ENCODE measurements around the gene MYO18B.

The MYO18B gene

DNA sequence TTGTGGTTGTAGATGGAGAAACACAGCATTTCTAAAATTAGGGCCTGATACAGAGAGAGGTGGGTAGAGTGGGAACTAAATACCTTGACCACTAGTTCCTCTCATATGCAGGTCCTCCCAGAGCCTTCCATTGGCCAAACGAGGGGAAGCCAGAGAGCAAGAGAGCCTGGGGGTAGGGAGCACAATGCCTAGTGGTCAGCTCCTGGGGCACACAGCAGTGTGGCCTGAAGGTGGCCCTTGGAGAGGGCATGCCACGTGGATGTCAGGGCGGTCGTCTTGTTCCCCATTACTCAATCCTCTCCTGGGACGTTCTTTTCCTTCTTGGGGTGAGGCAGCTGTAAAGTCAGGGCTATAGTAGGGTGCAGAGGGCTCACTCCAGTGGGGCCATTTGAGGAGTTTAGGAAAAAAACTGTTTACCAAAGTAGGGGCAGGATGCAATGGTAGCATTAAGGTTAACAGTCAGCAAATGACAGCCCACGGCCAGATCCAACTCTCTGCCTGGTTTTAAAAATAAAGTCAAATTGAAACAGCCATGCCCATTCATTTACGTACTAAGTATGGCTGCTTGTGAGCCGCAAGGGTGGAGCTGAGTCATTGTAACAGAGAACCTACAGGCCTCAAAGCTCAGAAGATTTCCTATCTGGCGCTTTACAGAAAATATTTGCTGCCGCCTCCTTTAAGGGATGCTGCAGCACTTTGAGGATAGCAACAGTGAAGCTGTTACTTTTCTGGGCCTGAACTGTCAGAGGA, 7.6 kb downstream of the MYO18B start:
- no peak for DNase-seq

DNA sequence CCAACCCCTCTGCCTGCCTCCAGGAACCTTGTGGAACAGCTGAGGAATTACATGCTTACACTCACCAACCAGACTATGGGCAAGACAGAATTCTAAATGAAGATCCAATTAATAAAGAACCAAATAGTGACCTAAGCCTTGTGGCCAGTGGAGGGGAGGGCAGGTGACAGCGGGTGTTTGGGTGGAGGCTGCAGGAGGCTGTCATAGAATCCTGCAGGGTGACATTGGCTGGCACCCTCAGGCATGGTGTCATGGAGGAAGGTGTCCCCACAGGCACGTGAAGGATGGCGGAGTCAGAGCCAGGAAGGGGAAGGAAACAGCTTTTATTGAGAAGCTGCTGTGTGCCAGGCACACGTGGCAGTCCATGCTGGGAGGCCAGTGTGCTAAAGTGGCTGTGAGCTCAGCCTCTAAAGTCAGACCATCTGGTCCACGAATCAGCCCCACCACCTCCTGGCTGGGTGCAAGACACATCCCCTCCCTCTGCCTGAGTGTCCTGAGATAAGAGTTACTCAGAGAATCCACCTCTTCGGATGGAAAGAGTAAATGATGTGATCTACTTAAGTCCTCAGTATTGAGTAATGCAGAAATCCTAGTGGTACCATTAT, 8.7 kb downstream of the MYO18B start:
- no peak for DNase-seq

DNA sequence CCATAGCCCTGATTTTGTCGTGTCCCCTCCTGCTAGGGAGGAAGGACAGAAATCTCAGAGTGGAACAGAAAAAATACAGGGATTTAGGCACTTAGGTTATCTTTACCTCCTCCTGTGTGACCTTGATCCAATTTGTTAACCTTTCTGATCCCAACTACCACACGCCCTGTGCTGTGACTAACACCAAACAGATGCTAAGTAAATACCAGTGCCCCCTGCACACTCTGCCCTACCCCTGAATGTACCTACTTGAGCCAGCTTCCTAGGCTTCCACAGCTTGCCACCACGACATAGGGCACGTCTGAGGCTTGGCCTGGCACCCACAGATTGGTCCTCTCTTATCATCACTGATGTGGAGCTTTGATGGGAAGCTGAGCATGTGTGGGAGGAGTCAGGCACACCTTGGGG, 9.2 kb downstream of the MYO18B start:
- no peak for DNase-seq

DNA sequence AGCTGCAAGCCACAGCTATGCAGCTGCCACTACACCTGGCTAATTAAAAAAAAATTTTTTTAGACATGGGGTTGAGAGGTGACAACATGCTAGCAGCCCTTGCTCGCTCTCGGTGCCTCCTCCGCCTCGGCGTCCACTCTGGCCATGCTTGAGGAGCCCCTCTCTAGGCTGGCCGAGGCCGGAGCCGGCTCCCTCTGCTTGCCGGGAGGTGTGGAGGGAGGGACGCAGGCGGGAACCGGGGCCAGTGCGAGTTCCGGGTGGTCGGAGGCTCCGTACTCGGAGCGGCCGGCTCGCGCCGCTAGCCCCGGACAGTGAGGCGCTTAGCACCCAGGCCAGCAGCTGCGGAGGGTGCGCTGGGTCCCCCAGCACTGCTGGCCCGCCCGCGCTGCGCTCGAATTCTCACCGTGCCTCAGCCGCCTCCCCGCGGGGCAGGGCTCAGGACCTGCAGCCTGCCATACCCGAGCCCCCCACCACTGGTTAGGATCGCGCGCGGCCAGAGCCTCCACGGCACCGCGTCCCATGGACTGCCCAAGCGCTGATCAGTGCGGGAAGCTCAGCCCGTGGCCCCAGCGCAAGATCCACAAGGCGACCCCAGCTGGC, 10.7 kb downstream of the MYO18B start:
- no peak for DNase-seq

DNA sequence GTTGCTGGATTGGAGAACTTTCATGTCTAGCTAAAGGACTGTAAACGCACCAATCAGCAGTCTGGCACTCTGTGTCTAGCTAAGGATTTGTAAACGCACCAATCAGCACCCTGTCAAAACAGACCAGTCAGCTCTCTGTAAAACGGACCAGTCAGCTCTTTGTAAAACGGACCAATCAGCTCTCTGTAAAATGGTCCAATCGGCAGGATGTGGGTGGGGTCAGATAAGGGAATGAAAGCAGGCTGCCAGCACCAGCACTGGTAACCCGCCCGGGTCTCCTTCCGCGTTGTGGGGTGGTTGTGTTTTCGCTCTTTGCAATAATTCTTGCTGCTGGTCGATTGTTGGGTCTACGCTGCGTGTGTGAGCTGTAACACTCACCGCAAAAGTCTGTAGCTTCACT, 11.3 kb downstream of the MYO18B start:
- no peak for DNase-seq

DNA sequence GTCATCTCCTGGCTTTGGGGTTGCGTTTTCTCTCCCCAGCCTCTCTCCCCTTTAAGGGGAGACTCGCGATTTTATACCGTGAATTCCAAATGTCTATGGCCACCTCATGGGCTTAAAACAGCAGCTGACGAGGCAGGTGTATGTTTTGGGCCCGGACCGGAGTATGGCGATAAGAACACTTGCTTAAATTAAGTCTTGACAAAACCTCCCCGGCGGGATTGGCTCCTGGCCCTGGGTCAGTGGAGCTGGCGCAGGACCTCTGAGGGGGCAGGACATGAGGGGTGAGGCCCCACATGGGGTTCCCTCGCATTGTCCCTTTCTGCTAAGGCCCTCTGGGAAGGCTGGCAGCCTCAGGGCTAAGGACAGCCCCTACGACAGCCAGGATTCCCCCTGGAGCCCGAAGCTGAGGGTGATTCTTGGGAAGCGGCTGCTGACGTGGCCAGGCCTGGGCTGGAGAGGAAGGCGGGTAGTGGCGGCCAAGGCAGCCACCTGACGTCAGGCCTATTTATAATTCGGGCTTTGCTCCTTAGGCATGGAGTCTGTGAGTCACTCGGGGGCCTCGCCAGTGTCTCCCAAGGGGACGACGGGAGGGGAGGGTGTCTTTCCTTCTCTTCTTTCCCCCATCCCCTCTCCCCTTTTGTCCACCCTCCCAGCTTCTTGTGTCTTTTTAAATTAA, 12.7 kb downstream of the MYO18B start:
- peak; percentile 72 for DNase-seq

DNA sequence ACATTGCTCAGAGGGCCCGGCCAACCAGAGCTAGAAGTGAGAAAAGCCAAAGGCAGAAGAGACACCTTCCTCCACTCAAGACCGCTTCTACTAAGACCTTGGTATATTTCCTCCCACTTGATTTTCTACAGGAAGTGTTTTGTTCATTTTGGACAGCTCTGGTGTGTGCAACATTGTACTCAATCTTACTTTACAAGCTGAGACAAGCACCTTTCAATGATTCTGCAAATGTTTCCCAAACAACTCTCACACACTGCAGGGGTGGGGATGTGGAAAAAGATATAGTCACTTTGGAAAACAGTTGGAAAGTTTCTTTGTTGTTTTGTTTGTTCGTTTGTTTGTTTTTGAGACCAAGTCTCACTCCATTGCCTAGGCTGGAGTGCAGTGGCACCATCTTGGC, 15.7 kb downstream of the MYO18B start:
- DNase-seq = no peak

DNA sequence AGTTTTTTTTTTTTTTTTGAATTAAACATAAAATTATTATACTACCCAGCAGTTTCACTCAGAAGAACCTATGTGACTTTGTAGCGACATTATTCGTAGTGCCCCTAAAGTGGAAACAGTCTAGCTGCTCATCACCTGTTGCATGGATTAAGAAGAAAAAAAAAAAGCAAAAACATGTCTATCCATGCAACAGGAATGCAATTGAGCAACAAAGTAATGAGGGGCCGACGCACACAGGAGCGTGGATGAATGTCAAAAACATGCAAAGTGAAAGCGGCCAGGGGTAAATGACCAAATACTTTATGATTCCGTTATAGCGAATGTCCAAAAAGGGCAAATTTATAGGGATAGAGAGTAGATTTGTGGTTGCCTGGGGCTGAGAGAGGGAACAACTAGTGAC, 16.3 kb downstream of the MYO18B start:
- no peak for DNase-seq

DNA sequence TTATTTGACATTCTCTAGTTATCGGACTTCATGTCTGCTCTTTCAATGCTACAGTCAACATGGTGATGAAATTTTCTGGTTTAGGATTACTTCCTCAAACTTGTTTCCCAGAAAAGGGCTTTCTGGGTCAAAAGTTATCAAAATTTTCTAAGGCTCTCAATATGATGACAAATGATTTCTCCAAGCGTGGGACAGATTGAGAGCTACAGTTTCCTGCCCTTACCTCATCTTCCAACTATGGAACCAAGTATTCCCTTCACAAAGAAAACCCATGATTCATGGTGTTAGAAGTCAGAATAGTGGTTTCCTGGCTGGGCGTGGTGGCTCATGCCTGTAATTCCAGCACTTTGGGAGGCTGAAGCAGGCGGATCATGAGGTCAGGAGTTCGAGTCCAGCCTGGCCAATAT, 17.8 kb downstream of the MYO18B start:
- DNase-seq = peak; percentile 62

DNA sequence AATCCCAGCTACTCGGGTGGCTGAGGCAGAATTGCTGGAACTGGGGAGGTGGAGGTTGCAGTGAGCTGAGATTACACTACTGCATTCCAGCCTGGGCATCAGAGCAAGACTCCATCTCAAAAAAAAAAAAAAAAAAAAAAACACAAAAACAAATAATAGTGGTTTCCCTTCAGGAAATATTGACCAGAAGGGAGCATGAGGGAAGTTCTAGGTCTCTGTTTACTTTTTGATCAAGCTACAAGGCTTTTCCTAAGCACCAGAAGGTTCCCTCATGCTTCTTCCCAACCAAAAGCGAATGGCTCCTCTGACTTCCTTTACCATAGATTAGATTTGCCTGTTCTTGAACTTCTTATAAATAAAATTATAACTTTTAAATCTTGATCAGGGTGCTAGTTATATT, 18.3 kb downstream of the MYO18B start:
- no peak for DNase-seq

DNA sequence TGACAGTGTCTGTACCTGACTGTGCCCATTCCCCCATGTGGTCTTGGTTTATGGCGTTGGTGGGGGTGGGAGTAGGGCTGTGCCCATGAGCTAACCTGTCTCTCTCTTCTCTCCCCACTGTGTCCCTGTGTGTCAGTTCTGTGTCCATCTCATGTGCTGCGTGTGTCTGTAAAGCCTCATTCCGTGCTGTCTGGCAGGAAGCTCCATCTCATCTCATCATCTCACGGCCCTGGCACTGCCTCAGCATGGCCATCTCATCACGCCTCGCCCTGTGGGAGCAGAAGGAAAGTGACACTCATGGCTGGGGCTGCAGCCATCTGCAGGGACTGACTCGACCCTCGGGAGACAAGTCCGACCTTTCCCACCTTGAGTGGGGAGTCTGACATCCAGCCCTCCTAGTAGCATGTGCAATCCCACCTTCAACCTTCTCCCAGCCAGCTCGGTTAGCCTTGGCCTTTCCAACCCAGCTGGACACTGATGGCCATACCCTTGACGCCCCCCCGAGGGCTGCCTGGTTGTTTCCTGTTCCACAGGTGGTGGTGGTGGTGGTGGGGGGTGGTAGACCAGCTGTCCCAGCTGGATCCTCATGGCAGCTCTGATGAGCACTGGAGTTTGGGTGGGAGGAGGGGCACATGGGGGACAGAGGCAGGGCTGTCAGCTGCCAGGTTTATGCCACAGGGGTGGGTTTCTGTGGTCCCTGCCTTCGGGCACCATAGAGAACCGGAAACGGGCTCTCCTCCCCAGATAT, 19.0 kb downstream of the MYO18B start:
- no peak for DNase-seq

DNA sequence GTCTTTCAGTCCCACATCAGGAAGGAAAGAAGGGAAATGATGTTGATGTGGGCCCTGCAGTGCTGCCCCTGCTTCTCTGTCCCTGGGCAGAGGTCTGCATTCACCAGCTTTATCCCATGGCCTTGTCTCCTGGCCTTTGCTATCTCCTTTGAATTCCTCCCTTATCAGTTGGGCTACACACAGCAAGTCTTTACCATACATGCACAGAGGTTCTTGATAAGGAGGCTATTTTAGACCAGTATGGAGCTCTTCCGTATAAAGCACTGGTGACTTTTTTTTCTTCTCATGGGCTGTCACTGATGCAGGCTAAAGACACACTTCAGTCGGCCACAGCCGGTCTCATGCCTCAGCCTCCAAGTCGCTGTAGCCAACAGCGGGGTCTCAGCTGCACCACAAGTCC, 20.2 kb downstream of the MYO18B start:
- DNase-seq = no peak

DNA sequence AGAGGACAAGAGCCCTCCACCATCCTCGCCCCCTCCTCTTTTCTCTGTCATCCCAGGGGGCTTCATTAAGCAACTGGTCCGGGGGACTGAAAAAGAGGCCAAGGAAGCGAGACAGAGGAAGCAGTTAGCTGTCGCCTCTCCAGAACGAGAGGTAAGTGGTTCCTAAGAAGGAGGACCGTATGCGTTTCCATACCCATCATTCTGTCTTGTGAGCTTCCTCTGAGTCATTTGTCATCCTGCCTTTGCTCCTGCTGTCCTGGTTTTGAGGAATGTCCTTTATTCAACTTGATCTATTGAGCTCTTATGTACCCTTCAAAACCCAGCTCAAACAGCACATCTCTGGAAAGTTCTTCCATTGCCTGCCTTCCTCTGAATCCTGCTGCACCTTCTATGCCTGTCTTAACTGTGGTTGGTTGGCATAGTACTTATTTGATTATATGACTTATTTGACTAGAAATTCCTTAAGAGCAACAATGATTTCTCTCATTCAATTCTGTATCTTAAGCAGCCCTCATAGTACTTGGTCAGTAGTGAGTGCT, 21.3 kb downstream of the MYO18B start:
- DNase-seq = no peak

DNA sequence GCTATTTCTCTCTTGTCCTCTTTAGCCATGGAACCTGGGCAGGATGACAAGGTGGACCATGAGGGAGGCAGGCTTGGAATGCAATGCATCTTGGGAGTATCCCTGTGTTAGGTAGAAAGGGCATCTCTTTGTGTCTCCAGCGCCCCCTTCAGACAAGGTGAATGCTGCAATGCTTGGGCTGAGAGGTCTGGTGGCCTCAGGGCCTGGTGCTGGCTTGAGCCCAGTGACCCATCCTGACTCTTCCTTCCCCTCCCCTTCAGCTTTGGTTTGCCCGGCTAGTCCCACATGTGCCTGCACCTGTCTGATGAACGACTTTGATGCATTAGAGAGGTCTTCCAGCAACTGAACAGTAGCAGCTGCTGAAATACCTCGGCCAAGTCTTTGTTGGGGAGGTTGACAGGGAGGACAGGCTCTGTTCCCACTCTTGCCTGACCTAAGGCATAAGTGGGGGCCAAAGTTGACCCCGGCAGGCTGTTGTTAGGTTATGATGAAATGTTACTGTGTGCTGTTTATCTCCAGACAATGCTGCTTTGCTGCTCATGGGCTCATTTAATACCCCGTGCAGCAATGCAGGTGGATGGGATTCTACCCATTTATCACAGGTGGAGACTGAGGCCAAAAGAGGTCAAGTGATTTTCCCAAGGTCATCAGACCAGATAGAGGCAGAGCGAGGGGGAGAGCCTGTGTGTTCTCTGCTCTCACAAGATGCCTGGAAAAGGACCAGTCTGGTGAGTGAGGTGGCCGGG, 22.5 kb downstream of the MYO18B start:
- DNase-seq = no peak

DNA sequence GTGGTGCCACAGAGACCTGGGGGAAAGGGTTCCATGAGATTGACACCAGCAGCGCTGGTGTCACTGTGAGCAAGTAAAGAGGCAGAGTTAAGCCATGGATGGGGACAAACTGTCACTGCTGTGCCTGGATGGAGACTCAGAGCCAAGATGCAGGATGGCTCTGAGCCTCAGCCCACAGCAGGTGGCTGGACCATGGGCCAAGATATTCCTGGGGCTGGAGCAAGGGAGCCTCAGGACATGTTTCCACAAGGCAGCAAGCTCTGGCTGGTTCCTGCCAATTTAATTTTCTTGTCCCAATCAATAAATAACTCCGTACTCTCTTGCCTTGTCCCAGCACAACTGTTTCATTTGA, 23.0 kb downstream of the MYO18B start:
- no peak for DNase-seq

DNA sequence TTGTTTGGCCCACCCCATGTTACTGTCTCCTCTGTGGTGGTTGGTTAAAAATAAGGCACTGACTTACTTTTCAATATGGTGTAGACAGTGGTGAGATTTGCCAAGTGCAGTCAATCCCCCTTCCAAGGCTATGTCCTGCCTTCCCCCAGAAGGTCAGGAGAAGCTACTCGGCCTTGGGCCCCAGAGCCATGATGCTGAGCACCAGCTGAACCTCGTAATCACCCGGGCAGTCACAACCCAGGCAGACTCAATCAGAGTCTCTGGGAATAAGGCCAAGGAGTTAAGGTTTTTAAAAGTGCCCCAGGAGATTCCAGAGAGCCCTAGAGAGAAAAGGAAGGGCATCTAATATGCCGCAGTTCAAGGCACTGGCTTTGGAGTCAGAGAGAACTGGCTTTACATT, 23.8 kb downstream of the MYO18B start:
- DNase-seq = no peak

DNA sequence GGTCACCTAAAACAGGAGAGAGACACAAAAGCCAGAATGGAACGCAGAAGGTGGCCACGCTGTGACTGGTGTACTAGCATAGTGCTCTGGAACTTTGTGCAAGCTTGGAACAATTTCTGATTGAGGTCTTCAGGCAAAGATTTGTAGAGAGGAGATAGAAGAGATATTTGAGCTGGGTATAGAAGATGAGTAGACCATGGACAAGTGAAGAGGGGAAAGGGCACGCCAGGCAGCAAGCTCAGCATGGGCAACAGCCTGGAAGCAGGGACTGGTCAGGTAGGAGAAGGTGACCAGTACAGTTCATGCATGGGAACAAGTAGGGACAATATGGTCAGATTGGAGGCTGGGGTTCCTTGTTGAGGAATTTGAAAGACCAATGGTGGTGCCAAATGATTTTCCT, 24.4 kb downstream of the MYO18B start:
- DNase-seq = no peak

DNA sequence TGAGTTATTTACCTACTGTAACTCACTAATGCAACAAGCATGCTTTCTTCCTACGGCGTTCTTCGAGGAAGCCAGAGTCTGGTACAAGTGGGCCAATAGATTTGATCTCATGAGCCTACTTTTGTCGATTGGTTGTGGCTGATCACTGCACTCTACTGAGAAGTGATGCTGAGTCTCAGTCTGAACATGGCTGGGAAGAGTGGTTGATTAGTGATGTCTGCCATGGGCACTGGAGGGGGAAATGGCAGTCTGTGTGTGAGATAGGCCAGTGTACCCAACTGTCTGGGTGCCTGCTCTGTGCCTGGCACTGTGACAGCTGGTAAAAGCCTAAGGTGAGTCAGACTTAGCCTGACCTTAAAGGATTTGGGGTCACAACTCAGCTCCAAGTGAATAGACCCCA, 28.3 kb downstream of the MYO18B start:
- DNase-seq = no peak

DNA sequence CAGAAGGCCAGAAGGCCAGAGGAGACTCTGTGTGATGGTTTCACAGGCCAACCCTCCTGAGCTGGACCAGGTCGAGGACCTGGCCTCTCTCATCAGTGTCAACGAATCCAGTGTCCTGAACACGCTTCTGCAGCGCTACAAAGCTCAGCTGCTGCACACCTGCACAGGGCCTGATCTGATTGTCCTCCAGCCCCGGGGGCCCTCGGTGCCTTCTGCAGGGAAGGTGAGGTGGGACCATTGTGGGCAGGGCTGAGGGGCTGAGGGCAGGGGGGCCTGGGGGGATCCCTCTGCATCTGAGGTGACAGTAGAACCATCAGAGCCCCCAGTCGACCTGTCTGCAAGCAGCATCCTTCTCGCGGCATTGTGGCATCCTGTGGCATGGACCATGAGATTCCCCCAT, 30.3 kb downstream of the MYO18B start:
- no peak for DNase-seq

DNA sequence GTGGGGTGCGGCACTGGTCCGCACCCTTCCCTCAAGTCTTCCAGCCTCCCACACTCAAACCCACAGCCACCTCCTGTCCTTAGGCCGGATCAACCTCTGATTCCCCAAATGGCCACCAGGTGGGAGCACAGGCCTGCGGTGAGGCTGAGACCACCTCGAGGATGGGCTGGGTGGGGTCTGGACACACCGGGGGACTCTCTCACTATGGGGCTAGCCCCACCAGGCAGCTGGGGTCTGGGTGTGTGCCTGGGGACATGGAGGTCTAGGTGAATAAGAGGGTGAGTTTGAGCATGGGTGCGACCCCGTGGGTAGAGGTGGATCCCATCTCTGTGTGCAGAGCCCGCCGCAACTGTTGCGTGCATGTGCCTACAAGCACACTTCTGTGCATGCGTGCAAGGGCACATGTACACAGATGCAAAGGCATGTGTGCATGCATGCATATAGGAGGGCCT, 32.6 kb downstream of the MYO18B start:
- no peak for DNase-seq

DNA sequence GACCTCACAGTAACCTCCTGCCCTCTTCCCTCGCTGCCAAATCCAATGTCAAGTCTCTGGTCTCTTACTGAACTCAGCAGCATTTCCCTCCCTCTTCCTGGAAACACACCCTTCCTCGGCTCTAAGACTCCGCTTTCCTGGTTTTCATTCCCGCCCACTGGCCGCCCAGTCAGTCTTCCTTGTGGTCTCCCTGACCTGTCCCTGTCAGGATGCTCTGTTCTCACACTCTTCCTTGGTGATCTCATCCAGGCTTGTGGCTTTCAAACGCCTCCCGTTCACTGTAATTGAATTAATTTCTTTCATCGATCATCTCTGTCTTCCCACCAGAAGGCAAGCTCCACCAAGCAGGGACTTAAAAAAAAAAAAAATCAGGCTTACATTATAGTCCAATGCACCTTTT, 33.5 kb downstream of the MYO18B start:
- no peak for DNase-seq

DNA sequence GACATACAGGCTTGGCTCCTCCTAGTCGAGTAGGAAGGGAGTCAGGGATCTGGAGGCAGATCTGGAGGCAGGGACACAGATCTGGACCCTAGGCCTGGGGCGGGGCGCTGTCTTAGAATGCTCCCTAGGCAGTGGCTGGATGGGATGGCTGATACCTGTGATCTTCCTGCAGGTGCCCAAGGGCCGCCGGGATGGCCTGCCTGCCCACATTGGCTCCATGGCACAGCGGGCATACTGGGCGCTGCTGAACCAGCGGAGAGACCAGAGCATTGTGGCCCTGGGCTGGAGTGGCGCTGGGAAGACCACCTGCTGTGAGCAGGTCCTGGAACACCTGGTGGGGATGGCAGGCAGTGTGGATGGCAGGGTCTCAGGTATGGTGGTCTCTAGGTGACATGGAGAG, 35.4 kb downstream of the MYO18B start:
- DNase-seq = no peak

Data from HCEC 1CT (cell line).